ENCODE measurements around the gene ZFAND3.
A peak's percentile ranks its signal among the peaks of the same experiment; 100 is the strongest.

Gene ZFAND3, protein sequence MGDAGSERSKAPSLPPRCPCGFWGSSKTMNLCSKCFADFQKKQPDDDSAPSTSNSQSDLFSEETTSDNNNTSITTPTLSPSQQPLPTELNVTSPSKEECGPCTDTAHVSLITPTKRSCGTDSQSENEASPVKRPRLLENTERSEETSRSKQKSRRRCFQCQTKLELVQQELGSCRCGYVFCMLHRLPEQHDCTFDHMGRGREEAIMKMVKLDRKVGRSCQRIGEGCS

DNA sequence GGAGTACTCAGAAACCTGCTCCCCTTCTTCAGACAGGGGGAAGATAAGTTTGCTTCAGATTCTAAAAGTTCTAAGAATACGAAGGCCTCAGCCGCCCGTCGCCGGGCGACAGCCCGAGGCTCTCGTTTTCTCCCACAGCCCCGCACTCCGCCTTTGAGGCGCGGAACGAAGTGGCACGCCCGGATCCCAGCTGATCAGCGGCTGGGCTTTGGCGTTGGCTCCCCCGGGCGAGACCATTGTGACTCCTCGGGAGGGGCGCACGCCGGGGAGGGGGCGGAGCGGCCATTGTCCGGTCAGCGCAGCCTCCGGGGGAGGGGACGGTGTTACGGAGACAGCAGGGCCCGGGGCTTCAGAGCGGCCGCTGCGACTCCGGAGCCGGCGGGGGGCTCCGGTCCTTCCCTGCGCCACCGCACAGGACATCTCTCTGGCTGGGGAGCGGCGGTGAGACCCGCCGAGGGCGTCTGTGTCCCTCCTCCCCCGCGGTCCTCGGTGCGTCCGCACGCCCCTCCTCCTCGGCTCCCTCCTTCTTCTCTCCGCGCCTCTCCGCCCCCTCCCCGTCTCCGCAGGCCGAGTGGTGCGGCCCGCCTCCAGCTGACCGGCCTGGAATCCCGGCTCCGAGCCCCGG, at the start of gene ZFAND3:
Gene ZFAND3, plus strand, starts transcription at position 551 of the 625 bp plus-strand sequence. CDS start 219 bp downstream, outside the sequence.
- DNase-seq = peak; percentile 99

DNA sequence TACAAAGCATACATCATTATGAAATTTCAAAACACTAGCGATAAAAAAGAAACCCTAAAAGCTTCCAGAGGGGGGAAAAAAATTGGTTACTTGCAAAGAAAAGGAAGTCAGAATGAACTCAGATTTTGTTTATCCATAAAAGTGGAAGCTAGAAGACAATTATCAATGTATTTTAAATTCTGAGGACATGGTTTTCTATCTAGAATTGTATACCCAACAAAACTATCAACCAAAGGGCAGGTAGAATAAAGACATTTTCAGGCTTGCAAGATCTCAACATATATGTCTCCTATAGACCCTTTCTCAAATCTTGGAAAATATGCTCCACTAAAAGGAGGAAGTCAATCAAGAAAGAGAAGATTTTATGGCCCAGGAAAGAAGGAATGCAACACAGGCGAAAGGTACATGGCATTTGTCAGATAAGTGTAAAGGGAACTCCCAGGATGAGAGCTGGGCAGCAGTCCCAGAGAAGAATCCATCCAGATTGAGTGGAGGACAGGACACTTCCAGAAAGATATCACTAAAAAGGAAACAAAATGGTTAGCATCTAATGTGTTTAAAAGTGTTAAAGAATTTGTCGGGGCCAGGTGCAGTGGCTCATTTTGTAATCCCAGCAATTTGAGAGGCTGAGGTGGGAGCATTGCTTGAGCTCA, 45.4 kb upstream of the ZFAND3 start:
- no peak for DNase-seq

DNA sequence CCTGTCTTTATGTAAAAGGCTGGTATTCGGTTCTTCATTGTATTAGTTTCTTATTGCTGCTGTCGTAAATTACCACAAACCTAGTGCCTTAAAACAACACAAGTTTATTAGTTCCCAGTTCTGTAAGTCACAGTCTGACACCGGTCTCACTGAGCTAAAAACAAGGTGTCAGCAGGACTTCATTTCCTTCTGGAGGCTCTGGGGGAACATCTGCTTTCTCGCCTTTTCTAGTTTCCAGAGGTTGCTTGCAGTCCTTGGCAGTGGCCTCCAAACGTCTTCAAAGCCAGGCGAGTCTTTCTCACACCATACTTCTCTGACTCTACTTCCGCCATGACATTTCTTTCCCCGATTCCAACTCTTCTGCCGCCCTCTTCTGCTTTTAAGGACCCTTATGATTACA, 43.0 kb upstream of the ZFAND3 start:
- DNase-seq = no peak

DNA sequence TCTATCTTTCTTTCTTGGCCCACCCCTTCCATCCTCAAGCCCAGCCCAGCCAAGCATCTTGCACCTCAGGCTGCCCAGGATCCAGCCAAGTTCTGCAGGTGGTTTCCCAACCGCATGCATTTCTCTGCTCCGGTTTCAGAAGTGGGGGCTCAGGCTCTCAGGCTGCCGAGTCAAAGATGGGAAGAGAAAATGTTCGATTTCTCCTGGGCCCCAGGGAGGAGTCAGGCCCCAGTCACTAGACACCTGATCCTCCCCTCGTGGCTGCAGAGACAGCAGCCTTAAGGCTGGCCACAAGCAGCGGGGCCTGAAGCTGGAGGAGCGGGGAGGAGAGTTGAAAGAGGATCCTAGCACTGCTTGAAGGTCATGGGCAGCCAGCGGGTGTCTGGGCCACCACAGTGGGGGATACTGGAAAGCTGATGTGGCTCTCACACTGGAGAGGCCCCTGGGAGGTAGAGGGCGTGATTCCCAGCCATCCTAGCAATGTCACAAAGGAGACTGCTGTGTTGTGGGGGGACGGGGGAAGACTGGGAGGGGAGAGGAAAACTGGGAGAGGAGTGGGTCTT, 42.2 kb upstream of the ZFAND3 start:
- peak; percentile 48 for DNase-seq

DNA sequence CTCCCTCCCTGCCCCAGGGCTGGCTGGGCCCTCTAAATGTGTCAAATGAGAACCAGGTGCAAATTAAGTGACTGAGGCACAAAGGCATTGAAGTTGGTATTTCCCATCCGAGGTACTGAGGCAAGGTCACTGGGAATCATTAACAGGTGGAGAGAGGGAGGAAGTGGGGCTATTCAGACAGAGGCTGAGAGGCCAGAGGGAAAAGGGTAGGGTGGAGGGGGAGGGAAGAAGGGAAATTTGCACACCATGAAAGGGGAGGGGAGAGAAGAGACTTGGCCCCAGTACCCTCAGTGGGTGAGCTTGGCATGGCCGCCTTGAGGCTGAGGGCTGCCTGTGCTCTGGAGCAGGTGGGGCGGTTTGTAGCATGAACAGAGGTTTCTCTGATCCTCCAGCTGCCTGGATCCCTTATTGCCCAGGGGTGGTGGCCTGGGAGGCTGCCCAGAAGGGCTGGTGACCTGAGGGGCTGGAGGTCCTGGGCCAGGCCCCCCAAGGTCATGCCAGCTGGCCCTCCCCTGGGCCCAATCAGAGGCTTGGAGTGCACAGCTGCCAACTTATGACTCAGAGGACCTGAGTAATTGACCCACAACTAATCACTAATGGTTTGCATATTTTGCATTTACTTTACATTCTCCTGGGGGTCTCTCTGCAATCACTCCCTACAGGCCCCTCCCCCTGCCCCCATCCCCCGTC, 40.3 kb upstream of the ZFAND3 start:
- DNase-seq = no peak

DNA sequence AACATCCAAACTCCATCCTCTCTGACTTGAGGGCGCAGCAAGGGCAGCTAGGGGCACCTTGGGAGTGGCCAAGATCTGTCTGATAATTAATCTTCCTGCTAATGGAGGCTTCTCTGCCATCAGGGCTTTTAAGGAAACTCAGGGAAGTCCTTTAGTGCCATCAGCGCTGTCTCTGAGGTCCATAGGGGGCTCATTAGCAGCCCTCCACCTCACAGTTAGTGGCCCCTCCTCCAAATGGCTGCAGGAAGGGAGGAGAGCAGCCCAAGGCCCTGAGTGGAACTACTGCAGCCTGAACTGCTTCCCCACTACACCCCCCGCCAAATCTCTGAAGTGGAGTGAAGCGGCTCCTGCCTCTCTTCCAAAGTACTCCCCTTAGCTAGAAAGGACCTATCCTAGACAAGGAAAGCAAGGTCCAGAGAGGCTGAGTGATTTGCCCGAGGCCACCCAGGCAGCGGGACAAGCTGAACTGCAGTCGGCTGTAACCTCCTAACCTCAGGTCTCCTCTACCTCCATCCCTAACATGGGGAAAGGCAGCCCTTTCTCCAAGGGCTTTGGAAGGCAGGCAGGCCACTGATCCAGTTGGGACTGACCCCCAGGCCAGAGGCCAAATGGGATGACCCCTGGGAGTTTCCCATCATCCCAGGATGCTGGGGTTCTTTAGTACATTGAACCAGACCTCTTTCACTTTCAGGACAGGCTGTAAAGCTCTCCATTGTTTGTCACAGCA, 39.5 kb upstream of the ZFAND3 start:
- peak; percentile 77 for DNase-seq

DNA sequence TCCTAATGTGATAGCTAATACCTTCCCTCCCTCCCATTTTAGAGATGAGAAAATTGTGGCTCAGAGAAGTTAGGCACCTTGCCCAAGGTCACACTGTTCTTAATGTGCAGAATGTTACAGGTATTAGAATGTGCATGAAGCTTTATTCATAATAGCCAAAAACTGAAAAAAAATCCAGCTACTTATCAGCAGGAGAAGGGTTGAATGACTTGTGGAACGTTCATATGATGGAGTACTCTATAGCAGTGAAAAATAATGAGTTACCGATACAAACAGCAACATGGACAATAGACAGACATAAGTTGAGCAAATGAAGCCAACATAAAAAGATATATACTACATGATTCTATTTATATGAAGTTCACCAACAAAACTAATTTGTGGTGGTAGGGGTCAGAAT, 37.7 kb upstream of the ZFAND3 start:
- DNase-seq = no peak

DNA sequence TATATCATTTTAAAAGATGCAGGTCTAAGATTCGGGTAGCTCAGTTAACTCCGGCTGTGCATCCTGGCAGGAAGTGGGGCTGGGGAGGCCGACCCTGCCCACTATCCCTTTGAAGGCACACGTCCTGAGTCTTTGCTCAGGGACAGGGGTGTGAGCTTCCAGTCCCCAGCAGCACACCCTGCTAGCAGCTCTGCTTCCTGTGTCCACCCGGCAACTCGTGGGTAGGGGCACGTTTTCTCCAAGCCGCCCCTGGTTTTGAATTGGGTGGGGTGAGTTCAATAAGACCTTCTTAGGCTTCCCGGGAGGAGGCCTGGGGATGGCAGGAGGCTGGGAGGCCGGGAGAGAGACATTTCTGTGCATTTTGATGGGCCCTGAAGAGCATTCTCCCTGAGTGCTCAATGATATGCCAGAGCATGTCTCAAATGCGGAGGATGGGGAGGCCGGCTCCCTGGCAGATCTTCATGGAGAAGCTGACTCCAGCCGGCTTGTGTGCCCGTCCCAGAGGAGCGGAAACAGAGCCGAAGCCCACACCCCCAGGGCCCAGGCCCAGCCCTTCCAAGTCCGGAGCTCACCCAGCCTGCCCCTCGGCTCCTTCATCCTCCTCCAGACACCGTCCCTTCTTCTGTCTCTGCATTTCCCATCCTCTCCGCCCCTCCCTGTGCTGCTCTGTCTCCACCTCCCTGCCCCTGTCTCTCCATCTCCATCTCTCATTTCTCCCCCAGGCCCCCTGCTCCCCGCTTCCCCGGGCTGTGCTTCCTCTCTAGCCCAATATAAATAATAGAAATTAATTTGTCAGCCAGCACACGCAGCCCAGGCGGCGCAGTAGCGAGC, 36.3 kb upstream of the ZFAND3 start:
- DNase-seq = no peak

DNA sequence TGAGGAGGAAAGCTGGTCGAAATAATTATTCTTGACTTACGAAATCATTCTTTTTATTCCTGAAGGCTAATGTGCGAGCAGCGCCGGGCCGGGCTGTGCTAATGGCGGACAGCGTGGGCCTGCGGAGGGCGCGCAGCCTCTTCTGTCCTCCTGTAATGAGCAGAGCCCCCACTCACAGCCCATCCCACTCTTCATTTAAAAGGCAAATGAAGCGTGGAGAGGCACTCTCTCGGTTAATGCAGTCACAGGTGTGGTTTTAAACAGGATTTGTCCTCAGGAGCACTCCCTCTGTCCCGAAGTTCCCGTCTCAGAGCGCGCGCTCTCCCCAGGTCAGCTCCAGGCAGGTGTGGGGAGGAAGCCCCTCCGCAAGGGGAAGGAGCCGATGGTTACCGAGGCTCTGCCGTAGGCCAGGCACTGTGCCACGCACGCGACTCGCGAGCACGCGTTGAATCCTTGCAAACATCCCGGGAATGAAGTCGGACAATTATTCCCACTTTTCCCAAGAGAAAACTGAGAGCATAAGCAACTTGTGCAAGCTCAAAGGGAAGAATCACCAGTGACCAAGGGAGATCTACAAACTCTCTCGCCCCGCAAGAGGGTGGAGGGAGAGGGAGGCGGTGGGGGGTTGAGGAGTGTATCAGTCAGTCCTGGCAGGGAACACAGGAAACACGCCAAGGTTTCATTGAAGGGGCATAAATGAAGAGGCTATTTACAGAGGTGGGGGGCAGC, 35.5 kb upstream of the ZFAND3 start:
- peak; percentile 30 for DNase-seq

DNA sequence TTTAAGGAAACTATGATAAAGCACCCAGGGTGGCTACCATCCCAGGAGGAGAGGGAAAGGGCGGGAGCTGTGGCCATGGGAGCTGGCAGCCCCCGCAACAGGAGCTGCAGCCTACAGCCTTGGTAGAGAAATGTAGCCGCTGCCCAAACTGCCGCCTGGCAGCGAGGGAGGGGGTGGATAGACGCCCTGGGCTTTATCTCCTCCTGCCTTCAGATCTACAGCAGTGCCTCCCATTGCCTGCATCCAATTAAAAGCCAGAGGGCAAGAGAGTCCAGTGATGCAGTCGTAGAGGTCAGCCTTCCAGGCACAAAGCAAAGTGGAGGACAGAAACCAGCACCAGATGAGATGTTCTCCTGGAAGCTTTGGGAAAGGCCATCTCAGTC, 35.0 kb upstream of the ZFAND3 start:
- DNase-seq = no peak

DNA sequence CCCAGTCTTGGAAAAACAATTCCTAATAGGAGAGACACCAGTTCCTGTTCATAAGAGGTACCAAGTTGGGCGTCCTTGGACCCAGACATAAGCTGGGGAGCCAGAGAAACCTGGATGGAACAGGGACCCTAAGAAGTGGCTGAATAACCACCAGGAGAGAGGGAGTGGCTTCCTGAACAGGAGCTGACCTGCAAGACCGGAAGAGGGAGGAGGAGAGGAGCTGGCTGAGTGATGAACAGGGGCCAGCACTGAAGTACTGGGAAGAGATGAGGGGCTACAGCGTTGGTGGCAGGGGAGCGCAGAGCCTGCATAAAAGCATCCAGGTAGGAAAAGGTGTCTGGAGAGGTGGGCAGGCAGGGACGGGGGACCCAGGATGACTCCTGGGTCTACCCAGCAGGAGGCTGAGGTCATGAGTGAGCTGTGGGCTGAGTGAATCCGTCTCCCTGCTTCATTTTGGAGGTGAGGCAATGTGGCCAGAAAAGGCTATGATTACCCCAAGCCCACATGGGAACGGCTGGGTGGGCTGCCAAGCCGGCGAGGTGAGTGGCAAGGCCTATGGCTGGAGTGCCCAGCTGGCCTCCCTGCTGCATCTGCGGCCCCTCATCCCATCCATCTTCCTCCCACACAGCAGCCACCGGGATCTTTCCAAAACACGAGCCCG, 34.4 kb upstream of the ZFAND3 start:
- DNase-seq = no peak

DNA sequence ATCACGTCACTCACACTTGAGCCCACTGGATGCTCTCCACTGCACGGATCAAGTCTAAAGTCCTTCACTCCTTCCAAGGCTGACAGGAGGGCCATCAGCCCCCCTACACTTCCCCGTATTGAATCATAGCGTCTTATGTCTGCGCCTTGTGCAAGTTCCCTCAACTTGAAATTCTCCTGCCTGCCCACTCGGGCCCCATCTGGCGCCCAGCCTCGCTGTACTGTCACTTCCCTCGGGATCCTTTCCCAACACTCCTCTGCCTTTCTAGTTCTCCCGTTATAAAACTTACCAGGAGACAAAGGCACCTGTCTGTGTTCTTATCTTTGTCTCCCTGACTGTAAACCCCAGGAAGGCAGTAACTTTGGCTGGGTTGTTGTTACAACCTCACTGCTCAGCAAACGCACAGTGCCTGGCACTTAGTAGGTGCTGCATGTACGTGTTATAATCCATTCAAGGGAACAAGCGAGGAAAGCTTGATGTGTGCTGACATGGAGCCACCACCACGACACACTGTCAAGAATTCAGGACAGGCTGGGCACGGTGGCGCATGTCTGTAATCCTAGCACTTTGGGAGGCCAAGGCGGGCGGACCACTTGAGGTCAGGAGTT, 33.8 kb upstream of the ZFAND3 start:
- DNase-seq = no peak

DNA sequence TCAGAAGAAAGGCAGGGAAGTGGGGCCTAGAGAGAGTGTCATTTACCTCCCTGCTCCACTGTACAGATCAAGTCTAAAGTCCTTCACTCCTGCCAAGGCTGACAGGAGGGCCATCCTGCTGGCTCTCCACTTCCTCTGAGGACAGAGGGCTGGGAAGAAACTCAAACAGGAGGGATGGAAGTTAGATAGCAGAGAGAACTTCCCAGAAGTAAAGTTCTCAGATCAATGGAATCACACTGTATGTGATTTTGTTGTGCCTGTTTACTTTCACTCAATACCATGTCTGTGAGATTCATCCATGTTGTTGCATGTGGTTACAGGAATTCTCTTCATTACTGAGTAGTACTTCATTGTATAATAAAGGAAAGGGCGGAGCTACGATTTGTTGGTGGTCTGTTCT, 32.3 kb upstream of the ZFAND3 start:
- no peak for DNase-seq

DNA sequence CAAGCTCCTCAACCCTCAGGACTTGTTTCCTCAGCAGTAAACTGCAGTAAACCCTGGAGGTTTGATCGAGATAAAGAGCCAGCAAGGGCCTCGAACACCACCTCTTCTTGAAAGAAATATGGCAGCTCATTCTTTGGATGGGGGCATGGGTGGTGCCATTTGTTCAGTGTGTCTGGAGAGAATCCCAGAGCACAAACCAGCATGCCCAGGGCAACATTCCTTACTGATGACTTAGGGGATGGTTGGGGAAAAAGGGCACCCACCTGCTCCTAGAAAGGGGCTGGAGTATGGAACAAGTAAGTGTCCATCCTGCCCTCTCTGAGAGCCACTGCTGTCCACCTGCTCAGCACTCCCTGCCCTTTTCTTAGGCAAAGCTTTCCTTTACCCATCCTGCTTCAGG, 31.3 kb upstream of the ZFAND3 start:
- DNase-seq = no peak

DNA sequence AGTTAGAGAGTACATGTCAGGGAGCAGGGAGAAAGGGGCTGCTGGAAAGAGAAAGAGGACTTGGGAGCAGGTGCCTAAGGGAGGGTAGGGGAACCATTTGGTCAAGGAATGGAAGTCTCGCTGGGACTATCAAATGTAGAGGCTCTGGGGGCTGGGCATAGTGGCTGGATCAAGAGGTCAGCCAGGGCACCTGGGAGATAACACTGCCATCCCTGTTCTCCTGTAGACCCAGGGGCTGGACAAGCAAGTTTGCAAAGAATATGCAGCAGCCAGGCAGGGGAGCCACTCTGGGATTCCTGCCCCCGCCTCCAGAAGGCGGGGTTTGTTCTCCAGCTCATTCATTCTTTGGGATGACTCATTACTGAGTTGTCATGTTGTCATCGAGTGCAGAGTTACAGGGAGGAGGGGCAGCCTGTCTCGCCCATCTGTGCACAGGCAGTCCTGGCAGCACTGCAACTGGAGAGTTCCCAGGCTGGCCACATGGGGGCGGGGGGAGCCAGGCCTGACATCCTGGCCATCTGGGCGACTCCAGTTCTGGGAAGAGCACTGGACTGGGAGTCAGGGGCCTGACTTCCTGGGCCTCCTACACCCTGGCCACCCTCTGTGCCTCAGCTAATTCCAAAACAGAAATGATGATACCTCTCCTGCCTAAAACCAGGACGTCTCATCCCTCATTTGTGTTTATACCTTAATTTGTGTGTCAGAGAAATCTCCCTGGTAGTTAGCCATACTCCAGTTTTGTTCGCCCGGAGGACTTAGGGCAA, 28.2 kb upstream of the ZFAND3 start:
- DNase-seq = peak; percentile 97

DNA sequence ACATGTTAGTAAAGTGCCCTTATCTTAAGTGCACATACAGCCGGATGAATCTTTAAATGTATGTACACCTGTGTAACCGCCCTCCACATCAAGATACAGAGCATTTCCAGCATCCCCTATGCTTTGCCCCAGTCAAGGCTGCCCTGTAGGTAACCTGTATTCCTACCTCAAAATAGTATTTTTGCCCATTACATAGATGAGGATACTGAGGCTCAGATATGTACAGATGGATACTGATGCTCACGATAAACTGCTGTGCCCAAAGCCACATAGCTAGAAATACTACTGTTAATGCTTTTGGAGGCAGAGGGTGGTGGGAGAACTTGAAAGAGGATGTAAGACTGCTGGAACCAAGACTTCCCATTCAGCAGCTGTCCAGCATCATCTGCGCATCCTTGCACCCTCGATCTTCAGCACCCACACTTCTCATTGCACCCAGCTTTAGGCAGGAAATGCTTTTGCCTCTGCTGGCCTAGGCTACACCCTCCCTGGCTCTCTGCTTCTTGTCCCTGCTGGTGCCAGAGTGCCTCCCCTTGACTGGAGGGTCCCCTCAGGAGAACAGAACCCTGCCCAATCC, 27.0 kb upstream of the ZFAND3 start:
- no peak for DNase-seq

DNA sequence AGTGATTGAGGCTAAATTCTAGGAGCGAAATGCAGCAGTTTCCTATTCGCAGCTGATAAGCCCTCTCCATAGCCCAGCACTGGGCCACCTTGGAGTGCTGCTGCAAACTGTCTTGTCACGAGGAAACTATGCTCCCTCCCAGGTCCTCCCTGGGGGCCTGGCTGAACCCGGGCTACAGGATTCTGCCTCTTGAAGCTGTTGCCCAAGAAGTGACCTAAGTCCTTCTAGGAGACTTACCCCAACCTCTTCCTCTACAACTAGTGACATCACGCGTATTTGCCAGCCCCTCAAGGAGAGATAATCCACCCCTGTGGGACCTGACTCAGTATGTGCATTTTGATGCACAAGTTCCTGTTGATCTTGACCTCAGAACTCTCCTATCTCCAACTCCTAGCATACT, 26.5 kb upstream of the ZFAND3 start:
- DNase-seq = no peak

DNA sequence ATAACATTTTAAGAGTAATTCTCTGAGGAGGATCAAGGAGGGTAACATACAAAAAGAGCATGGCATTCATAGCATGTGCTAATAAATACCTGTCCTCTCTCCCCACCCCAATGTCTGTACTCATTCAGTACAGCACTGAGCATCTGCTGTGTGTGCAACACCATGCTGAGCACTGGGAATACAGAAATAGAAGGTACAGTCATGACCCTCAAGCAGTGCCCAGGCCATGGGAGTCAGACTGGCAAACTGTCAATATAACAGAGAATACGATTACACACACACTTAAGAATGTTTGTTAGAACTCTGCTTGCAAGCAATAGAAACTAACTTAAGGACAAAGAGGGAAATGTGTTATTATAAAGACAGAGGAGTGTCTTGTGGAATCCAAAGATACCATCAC, 24.7 kb upstream of the ZFAND3 start:
- no peak for DNase-seq

Data from NCI-H2171 (cell line).